PC-3 (cell line): ENCODE data around the gene TMEM178B. TPM values are rescaled to one million over a fixed set of nuclear protein-coding genes. Genes with fewer than 3 reads are reported as not detected.

Source experiments
- ATAC-seq: fragments of 200-7000 bp; cut with Tn5 transposase; 2 replicates; pipeline ENCODE4 v1.9.1; 2020; ENCODE audit warnings: mild to moderate bottlenecking, moderate library complexity
- BruUV-seq: library from RNA; stranded (reverse); fragments of 400-500 nt; replicated peaks from 2 replicates; lab custom pipeline; 2021; lab: Mats Ljungman, UMichigan
- CTCF ChIA-PET: fragments of 300-600 bp; sonication (Branson Sonifier 250); formaldehyde crosslinking; loops from one replicate; lab custom pipeline; 2022; ENCODE audit warnings: antibody characterized with exemption; lab: Charles Lee
- POLR2A ChIA-PET: fragments of 300-600 bp; sonication (Branson Sonifier 250); formaldehyde crosslinking; loops from one replicate; lab custom pipeline; 2022; ENCODE audit warnings: antibody characterized with exemption; ENCODE audit not compliant: unreplicated experiment; lab: Charles Lee
- DNase-seq: peaks from one replicate; pipeline ENCODE4 v3.0.0-alpha.2; 2015
- H2AFZ ChIP-seq: fragments of 300-600 bp; sonication (generic); 2 replicates; pipeline ENCODE4 v1.6.0; 2016; ENCODE audit warnings: antibody characterized with exemption, low read length
- H3F3A ChIP-seq: fragments of 300-600 bp; sonication (generic); one replicate; pipeline ENCODE4 v1.6.0; 2017; ENCODE audit warnings: antibody characterized with exemption, low read length, control low read depth, mild to moderate bottlenecking; ENCODE audit not compliant: unreplicated experiment
- H3K27ac ChIP-seq: fragments of 300-600 bp; sonication (generic); 2 replicates; pipeline ENCODE4 v1.5.1; 2016; ENCODE audit warnings: mild to moderate bottlenecking, low read length
- H3K27me3 ChIP-seq: fragments of 300-600 bp; sonication (generic); 2 replicates; pipeline ENCODE4 v1.6.1; 2016; ENCODE audit warnings: low read length, mixed read lengths
- H3K36me3 ChIP-seq: fragments of 300-600 bp; sonication (generic); 2 replicates; pipeline ENCODE4 v1.6.1; 2016; ENCODE audit warnings: low read depth, mixed run types, low read length, mixed read lengths
- H3K4me1 ChIP-seq: fragments of 300-600 bp; sonication (generic); 2 replicates; pipeline ENCODE4 v1.5.1; 2016; ENCODE audit warnings: low read length; ENCODE audit not compliant: insufficient read depth
- H3K4me2 ChIP-seq: fragments of 300-600 bp; sonication (generic); 2 replicates; pipeline ENCODE4 v1.6.0; 2016; ENCODE audit warnings: low read length
- H3K4me3 ChIP-seq: fragments of 300-600 bp; sonication (generic); 2 replicates; pipeline ENCODE4 v1.5.1; 2016; ENCODE audit warnings: mild to moderate bottlenecking, low read length, mixed read lengths
- H3K79me2 ChIP-seq: fragments of 300-600 bp; sonication (generic); 2 replicates; pipeline ENCODE4 v1.6.1; 2017; ENCODE audit warnings: low read length, mixed read lengths
- H3K9ac ChIP-seq: fragments of 300-600 bp; sonication (generic); 2 replicates; pipeline ENCODE4 v1.6.0; 2016; ENCODE audit warnings: mild to moderate bottlenecking, low read length
- H3K9me2 ChIP-seq: fragments of 300-600 bp; sonication (generic); replicated peaks from 2 replicates; pipeline ENCODE4 v1.6.1; 2016; ENCODE audit warnings: mixed run types, low read length, mixed read lengths
- H3K9me3 ChIP-seq: fragments of 300-600 bp; sonication (generic); 2 replicates; pipeline ENCODE4 v1.6.1; 2016; ENCODE audit warnings: low read length, mixed read lengths
- H4K20me1 ChIP-seq: fragments of 300-600 bp; sonication (generic); 2 replicates; pipeline ENCODE4 v1.6.1; 2016; ENCODE audit warnings: low read length, mixed read lengths
- CTCF ChIP-seq: fragments of 300-600 bp; sonication (generic); conservative IDR thresholded peaks from 2 replicates; pipeline ENCODE4 v1.5.1; 2017; ENCODE audit warnings: antibody characterized with exemption, low read depth, mild to moderate bottlenecking, low read length
- EZH2 ChIP-seq: fragments of 300-600 bp; sonication (generic); IDR thresholded peaks from one replicate; pipeline ENCODE4 v1.6.1; 2017; ENCODE audit warnings: antibody characterized with exemption, mild to moderate bottlenecking, low read length; ENCODE audit not compliant: unreplicated experiment
- EZH2phosphoT487 ChIP-seq: fragments of 300-600 bp; sonication (generic); IDR thresholded peaks from 2 replicates; pipeline ENCODE4 v1.6.1; 2018; ENCODE audit warnings: mild to moderate bottlenecking, antibody characterized with exemption, low read length, borderline replicate concordance
- intact Hi-C: fragments of 100-400 bp; cut with micrococcal nuclease; formaldehyde crosslinking; loops from 2 replicates; pipeline ENCODE4 v1.9.0; 2023
- total RNA-seq: library from RNA; depleted of rRNA; stranded (reverse); fragments of >200 nt; gene quantifications from 2 replicates; pipeline ENCODE4 v1.2.3, GENCODE V29; 2014

The TMEM178B gene
- total RNA-seq, 1 experiment from 2014 or later, result 0.29 TPM

DNA sequence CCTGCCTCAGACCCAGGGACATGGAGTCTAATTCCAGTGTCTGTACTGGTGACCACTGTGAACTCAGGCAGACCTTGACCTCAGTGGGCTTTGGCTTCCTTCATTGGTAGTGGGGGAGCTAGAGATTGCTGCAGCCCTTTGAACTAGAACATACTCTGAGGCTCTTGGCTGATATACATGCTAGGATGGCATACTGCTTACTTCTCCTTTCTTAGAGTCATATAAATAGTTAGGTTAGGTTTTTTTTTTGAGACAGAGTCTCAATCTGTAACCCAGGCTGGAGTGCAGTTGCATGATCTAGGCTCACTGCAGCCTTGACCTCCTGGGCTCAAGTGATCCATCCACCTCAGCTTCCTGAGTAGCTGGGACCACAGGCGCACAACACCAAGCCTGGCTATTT, 49.7 kb downstream of the TMEM178B start:
- no peak for ATAC-seq
- intact Hi-C loops, result no loop called here
- no peaks in the 10 kb centered on the region for H3F3A ChIP-seq

GRCh38 chr7:141126107-141126506, 52.2 kb downstream of the TMEM178B start:
- no peak for DNase-seq
- H3K4me1 ChIP-seq, result no peaks in the 10 kb centered on the region

More for the DNA sequence above, 49.7 kb downstream of the TMEM178B start:
- Histone ChIP-seq H3K27ac (no peak overlapping the region), H3K79me2 (no peaks in the 10 kb centered on the region), H3K9me2 (no peaks in the 10 kb centered on the region), H3K4me3 (no peak overlapping the region), H3K36me3 (no peaks in the 10 kb centered on the region), H3K9ac (no peak overlapping the region), H4K20me1 (no peaks in the 10 kb centered on the region), H3K9me3 (no peaks in the 10 kb centered on the region), H2AFZ (no peak overlapping the region), H3K4me1 (no peaks in the 10 kb centered on the region), H3K27me3 (peaks cover 34% of the 10 kb centered on the region), H3K4me2 (no peak overlapping the region)
- no TSS peak for BruUV-seq
- no peak for DNase-seq
- POLR2A ChIA-PET, result no interaction called here
- CTCF ChIA-PET, result no interaction called here
- TF ChIP-seq EZH2phosphoT487 (no peak), EZH2 (no peak), CTCF (no peak)

More at GRCh38 chr7:141126107-141126506, 52.2 kb downstream of the TMEM178B start:
- peaks cover 32% of the 10 kb centered on the region for H3K27me3 ChIP-seq
- no peak overlapping the region for H3K4me2 ChIP-seq
- intact Hi-C loops, result no loop called here
- POLR2A ChIA-PET, result no interaction called here
- CTCF ChIA-PET, result no interaction called here
- no peak overlapping the region for H3K4me3 ChIP-seq
- no peak overlapping the region for H3K27ac ChIP-seq
- H3F3A ChIP-seq, result no peaks in the 10 kb centered on the region
- H4K20me1 ChIP-seq, result no peaks in the 10 kb centered on the region
- no peaks in the 10 kb centered on the region for H3K9me2 ChIP-seq
- no peak for TF ChIP-seq EZH2phosphoT487
- no peak for TF ChIP-seq EZH2
- no peak for TF ChIP-seq CTCF
- BruUV-seq, result no TSS peak
- no peak for ATAC-seq
- no peaks in the 10 kb centered on the region for H3K9me3 ChIP-seq
- no peak overlapping the region for H3K9ac ChIP-seq
- H3K79me2 ChIP-seq, result no peaks in the 10 kb centered on the region
- H2AFZ ChIP-seq, result no peak overlapping the region
- H3K36me3 ChIP-seq, result no peaks in the 10 kb centered on the region
